ENCODE measurements around the gene C9.

- TF ChIP-seq CTCF (IDR thresholded peaks at IDR 0.05) = no peak
- TF ChIP-seq POLR2A (IDR thresholded peaks at IDR 0.05) = no peak
- TF ChIP-seq POLR2AphosphoS5 (IDR thresholded peaks at IDR 0.05; ENCODE audit: insufficient read depth in 1 of 2, low read depth in 1 of 2) = no peak
Observed at GRCh38 chr5:39264528-39264927, 99.8 kb downstream of the C9 start.

Measured in vagina (tissue), 2 donors.